Endothelial cell of umbilical vein (primary cell): ENCODE results near the gene BASP1. TPM values are rescaled to one million over a fixed set of nuclear protein-coding genes. Genes with fewer than 3 reads are reported as not detected.
"Not testable (repeated sequence)": the region's sequence is repeated elsewhere in the genome, so short reads cannot be mapped to it uniquely, and the experiment has no call there.

Experiments used
- BruUV-seq: library from RNA; stranded (reverse); fragments of 400-500 nt; replicated peaks from 2 replicates; lab custom pipeline; 2021; lab: Mats Ljungman, UMichigan
- CTCF ChIA-PET: fragments of 300-600, 350-600 bp; sonication (Branson Sonifier 250); formaldehyde crosslinking; loops from one replicate; lab custom pipeline; 2021; ENCODE audit warnings: antibody characterized with exemption, inconsistent platforms; lab: Charles Lee
- POLR2A ChIA-PET: fragments of 300-600, 350-600 bp; sonication (Branson Sonifier 250); formaldehyde crosslinking; loops from one replicate; lab custom pipeline; 2021; ENCODE audit warnings: antibody characterized with exemption, inconsistent platforms; lab: Charles Lee
- DNase-seq: peaks from one replicate; pipeline ENCODE4 v3.0.0-alpha.2; 2011; ENCODE audit warnings: low read depth, low spot score
- FAIRE-seq: peaks from 2 replicates; lab custom pipeline; 2011; peaks lifted over from hg19 to GRCh38; lab: Jason Lieb, UNC
- H2AFZ ChIP-seq: 2 replicates; pipeline ENCODE4 v1.6.0; 2012; ENCODE audit warnings: low read depth, low read length, control low read depth, inconsistent platforms
- H3K27ac ChIP-seq: 2 replicates; pipeline ENCODE4 v1.5.1; 2011; ENCODE audit warnings: low read depth, mild to moderate bottlenecking, control low read depth, low read length, moderate library complexity; ENCODE audit not compliant: insufficient read depth
- H3K27me3 ChIP-seq, 2 experiments: 2 replicates each; pipeline versions ENCODE4 v1.6.0 to v1.6.1; 2011; ENCODE audit warnings: low read length in 2 of 2, mixed read lengths in 1 of 2; ENCODE audit not compliant: control insufficient read depth in 2 of 2, insufficient read depth in 2 of 2
- H3K36me3 ChIP-seq, 2 experiments: 2 replicates in 1 of 2; 3 replicates in 1 of 2; pipeline ENCODE4 v1.5.1; 2011; ENCODE audit warnings: low read length in 2 of 2, mild to moderate bottlenecking in 1 of 2, moderate library complexity in 1 of 2; ENCODE audit not compliant: control insufficient read depth in 2 of 2, insufficient read depth in 2 of 2; ENCODE audit errors: extremely low read depth in 1 of 2
- H3K4me1 ChIP-seq: 3 replicates; pipeline ENCODE4 v1.5.1; 2011; ENCODE audit warnings: mild to moderate bottlenecking, low read length; ENCODE audit not compliant: control insufficient read depth, insufficient read depth; ENCODE audit errors: extremely low read depth
- H3K4me2 ChIP-seq: 2 replicates; pipeline ENCODE4 v1.6.1; 2011; ENCODE audit warnings: low read length, control low read depth, mixed read lengths; ENCODE audit not compliant: insufficient read depth
- H3K4me3 ChIP-seq, 3 experiments: fragments of 200-600 bp in 1 of 3; sonication (generic), shearing (Covaris generic) in 1 of 3; replicated peaks in 1 of 3; 2 replicates each; pipeline ENCODE4 v1.5.1; 2011 to 2016; ENCODE audit warnings: control low read depth in 3 of 3, low read length in 3 of 3, mild to moderate bottlenecking in 2 of 3, inconsistent platforms in 1 of 3, low read depth in 1 of 3, moderate library complexity in 1 of 3; ENCODE audit not compliant: insufficient read depth in 1 of 3
- H3K79me2 ChIP-seq: 2 replicates; pipeline ENCODE4 v1.6.0; 2012; ENCODE audit warnings: low read length, inconsistent platforms; ENCODE audit not compliant: control insufficient read depth, insufficient read depth
- H3K9ac ChIP-seq: replicated peaks from 2 replicates; pipeline ENCODE3; 2011; ENCODE audit warnings: low read length, control low read depth; ENCODE audit not compliant: insufficient read depth; ENCODE audit errors: extremely low read depth
- H3K9me1 ChIP-seq: replicated peaks from 3 replicates; pipeline ENCODE4 v1.6.0; 2011; ENCODE audit warnings: mild to moderate bottlenecking, low read length; ENCODE audit not compliant: control insufficient read depth, insufficient read depth; ENCODE audit errors: extremely low read depth
- H3K9me3 ChIP-seq: replicated peaks from 2 replicates; pipeline ENCODE4 v1.5.1; 2012; ENCODE audit warnings: low read length, inconsistent platforms; ENCODE audit not compliant: control insufficient read depth, insufficient read depth
- H4K20me1 ChIP-seq: replicated peaks from 2 replicates; pipeline ENCODE3; 2011; ENCODE audit warnings: mild to moderate bottlenecking, low read length; ENCODE audit not compliant: control insufficient read depth, insufficient read depth; ENCODE audit errors: extremely low read depth
- CTCF ChIP-seq, 2 donors: IDR thresholded peaks; 1 replicate in 1 of 2; 2 replicates in 1 of 2; pipeline ENCODE4 v1.5.1; 2011; ENCODE audit warnings: low read length in 2 of 2, mild to moderate bottlenecking in 2 of 2, moderate library complexity in 2 of 2, control low read depth in 1 of 2, inconsistent platforms in 1 of 2, low read depth in 1 of 2; ENCODE audit not compliant: insufficient read depth in 1 of 2; ENCODE audit errors: extremely low read depth in 1 of 2
- EZH2 ChIP-seq: IDR thresholded peaks from 2 replicates; pipeline ENCODE4 v1.6.1; 2012; ENCODE audit warnings: borderline replicate concordance, low read depth, mild to moderate bottlenecking, moderate library complexity, low read length, inconsistent platforms; ENCODE audit not compliant: severe bottlenecking
- FOS ChIP-seq: IDR thresholded peaks from 2 replicates; pipeline ENCODE4 v1.6.1; 2011; ENCODE audit warnings: mild to moderate bottlenecking, low read length, moderate library complexity, borderline replicate concordance; ENCODE audit not compliant: insufficient read depth
- GATA2 ChIP-seq: IDR thresholded peaks from 2 replicates; pipeline ENCODE4 v1.7.0; 2011; ENCODE audit warnings: low read depth, mild to moderate bottlenecking, moderate library complexity, mixed read lengths, low read length; ENCODE audit not compliant: insufficient read length, insufficient read depth
- JUN ChIP-seq: IDR thresholded peaks from 2 replicates; pipeline ENCODE4 v1.6.1; 2011; ENCODE audit warnings: borderline replicate concordance, low read depth; ENCODE audit not compliant: insufficient read length, insufficient read depth
- MAX ChIP-seq: IDR thresholded peaks from 2 replicates; pipeline ENCODE4 v1.6.1; 2011; ENCODE audit not compliant: insufficient read depth, insufficient read length
- MYC ChIP-seq: IDR thresholded peaks from one replicate; pipeline ENCODE4 v1.6.1; 2011; ENCODE audit warnings: mild to moderate bottlenecking, low read depth, low read length
- POLR2A ChIP-seq: IDR thresholded peaks from 2 replicates; pipeline ENCODE4 v1.6.1; 2012; ENCODE audit warnings: low read depth, mild to moderate bottlenecking, control low read depth, low read length
- POLR2AphosphoS5 ChIP-seq: IDR thresholded peaks from 2 replicates; pipeline ENCODE4 v1.6.1; 2012; ENCODE audit warnings: low read depth, mild to moderate bottlenecking, control low read depth, low read length, moderate library complexity; ENCODE audit not compliant: insufficient read depth
- dilution Hi-C: fragments of 300-500 bp; cut with MboI; formaldehyde crosslinking; loops from one replicate; pipeline ENCODE4 v1.15.0; 2019; ENCODE audit warnings: low sequenced_read_pairs; ENCODE audit not compliant: extremely low pct_ligation_motif_present
- intact Hi-C: fragments of 100-400 bp; cut with micrococcal nuclease; formaldehyde crosslinking; loops from one replicate; pipeline ENCODE4 v1.10.0; 2022
- polyA plus RNA-seq, 4 experiments: library from polyadenylated mRNA; depleted of rRNA in 3 of 4; stranded (reverse) in 3 of 4; unstranded in 1 of 4; fragments of >200 nt; gene quantifications; 2 replicates each; pipeline versions ENCODE4 v1.2.1 to v1.2.3, GENCODE V29; 2011 to 2012; ENCODE audit warnings: missing spikeins in 1 of 4
- total RNA-seq: library from RNA; stranded (reverse); gene quantifications from 2 replicates; pipeline ENCODE4 v1.2.3, GENCODE V29; 2021

BASP1 gene
- total and polyA plus RNA-seq, 2 donors (not counting 3 experiments of a cell fraction or from before 2014, with no cell fraction given): 69.4 to 79.3 TPM

GRCh38 chr5:17306726-17307091 is 89.3 kb downstream of the BASP1 start:
- H3K36me3 ChIP-seq: no peaks in the 10 kb centered on the region
- H3K27ac ChIP-seq: no peak overlapping the region
- H3K27me3 ChIP-seq: no peaks in the 10 kb centered on the region
- no peak overlapping the region for H3K9ac ChIP-seq
- H4K20me1 ChIP-seq: no peaks in the 10 kb centered on the region
- no peak overlapping the region for H3K4me2 ChIP-seq
- dilution Hi-C loops (no loop called here), intact Hi-C loops (no loop called here)
- POLR2A ChIA-PET: no interaction called here
- CTCF ChIA-PET: interaction anchor here (1.2 to 2.9 kb wide), 2 partner anchors 14 to 91 kb away, joined by 3 to 14 read pairs; no protein-coding TSS in a partner anchor
- DNase-seq: no peak
- no peaks in the 10 kb centered on the region for H3K9me1 ChIP-seq
- TF ChIP-seq POLR2AphosphoS5 (no peak), MAX (no peak), JUN (no peak), GATA2 (no peak), CTCF (IDR thresholded peaks at IDR 0.05; ENCODE audit: extremely low read depth in 1 of 2, insufficient read depth in 1 of 2, low read depth in 1 of 2, low read length in 2 of 2) (no peak), FOS (no peak), POLR2A (no peak), EZH2 (no peak), MYC (no peak)
- no peak overlapping the region for H3K4me3 ChIP-seq
- no peaks in the 10 kb centered on the region for H3K9me3 ChIP-seq
- no peak overlapping the region for H2AFZ ChIP-seq
- BruUV-seq: no TSS peak
- no peaks in the 10 kb centered on the region for H3K79me2 ChIP-seq
- no peak for FAIRE-seq
- peaks cover 2% of the 10 kb centered on the region for H3K4me1 ChIP-seq

GRCh38 chr5:17307440-17307839 is 90.0 kb downstream of the BASP1 start:
- H3K9me3 ChIP-seq, H3K4me3 ChIP-seq, H3K36me3 ChIP-seq, H3K4me2 ChIP-seq, DNase-seq, BruUV-seq, FAIRE-seq, H3K27ac ChIP-seq, H4K20me1 ChIP-seq, H3K27me3 ChIP-seq, H3K9me1 ChIP-seq, H2AFZ ChIP-seq, H3K4me1 ChIP-seq, intact Hi-C loops, H3K79me2 ChIP-seq, H3K9ac ChIP-seq, dilution Hi-C loops, POLR2A ChIA-PET: not testable (repeated sequence)
- CTCF ChIA-PET: interaction anchor here (2.9 kb wide), 1 partner anchor 91 kb away, joined by 14 read pairs; no protein-coding TSS in a partner anchor
